GM19463 (cell line): Measurements from ENCODE around the gene TUBA3D.
"Not testable (repeated sequence)": the region's sequence is repeated elsewhere in the genome, so short reads cannot be mapped to it uniquely, and the experiment has no call there.

ENCODE experiments used
- ATAC-seq: cut with Tn5 transposase; IDR thresholded peaks from one replicate; pipeline ENCODE4 v1.9.1; 2021; ENCODE audit warnings: mild to moderate bottlenecking, moderate library complexity; ENCODE audit not compliant: unreplicated experiment

TUBA3D gene

GRCh38 chr2:131475831-131476230, at the start of gene TUBA3D:
TUBA3D (plus strand) TSS chr2:131476119; CDS start chr2:131476200, 81 bp downstream.
- ATAC-seq = no peak

- no peak for ATAC-seq
These were observed 49.2 kb upstream of the TUBA3D start for GRCh38 chr2:131426727-131427126.

GRCh38 chr2:131431336-131431735, 44.6 kb upstream of the TUBA3D start:
- no peak for ATAC-seq

- not testable (repeated sequence) for ATAC-seq
These were observed 35.0 kb upstream of the TUBA3D start for GRCh38 chr2:131440742-131441468.

- ATAC-seq = not testable (repeated sequence)
These were observed 31.0 kb upstream of the TUBA3D start for GRCh38 chr2:131444736-131445514.

GRCh38 chr2:131445515-131445797, 30.5 kb upstream of the TUBA3D start:
- not testable (repeated sequence) for ATAC-seq

- ATAC-seq = no peak
These were observed 30.0 kb upstream of the TUBA3D start for GRCh38 chr2:131445896-131446295.

GRCh38 chr2:131447981-131448380, 27.9 kb upstream of the TUBA3D start:
- ATAC-seq = not testable (repeated sequence)

- ATAC-seq = peak; percentile 83
These were observed 24.5 kb upstream of the TUBA3D start for GRCh38 chr2:131451265-131451949.

GRCh38 chr2:131454914-131455313, 21.0 kb upstream of the TUBA3D start:
- ATAC-seq = not testable (repeated sequence)

- ATAC-seq = not testable (repeated sequence)
These were observed 8.2 kb upstream of the TUBA3D start for GRCh38 chr2:131467722-131468121.

- ATAC-seq = not testable (repeated sequence)
These were observed 5.0 kb upstream of the TUBA3D start for GRCh38 chr2:131470944-131471343.

GRCh38 chr2:131471624-131472023, 4.3 kb upstream of the TUBA3D start:
- not testable (repeated sequence) for ATAC-seq

- ATAC-seq = not testable (repeated sequence)
These were observed 2.7 kb upstream of the TUBA3D start for GRCh38 chr2:131473266-131473665.

- not testable (repeated sequence) for ATAC-seq
These were observed 444 bp downstream of the TUBA3D start for GRCh38 chr2:131476363-131476762.

- not testable (repeated sequence) for ATAC-seq
These were observed 1.3 kb downstream of the TUBA3D start for GRCh38 chr2:131477227-131477626.

- ATAC-seq = not testable (repeated sequence)
These were observed 2.3 kb downstream of the TUBA3D start for GRCh38 chr2:131478074-131478849.

GRCh38 chr2:131478850-131479461, 3.0 kb downstream of the TUBA3D start:
- not testable (repeated sequence) for ATAC-seq

GRCh38 chr2:131480351-131480750, 4.4 kb downstream of the TUBA3D start:
- ATAC-seq = not testable (repeated sequence)

GRCh38 chr2:131482506-131483155, 6.7 kb downstream of the TUBA3D start:
- not testable (repeated sequence) for ATAC-seq
